HG02885 (cell line): Measurements from ENCODE around the gene RPP25L.
A peak's percentile ranks its signal among the peaks of the same experiment; 100 is the strongest.
"Not testable (repeated sequence)": the region's sequence is repeated elsewhere in the genome, so short reads cannot be mapped to it uniquely, and the experiment has no call there.

Experiments
- ATAC-seq: cut with Tn5 transposase; IDR thresholded peaks from one replicate; pipeline ENCODE4 v1.9.1; 2021; ENCODE audit warnings: mild to moderate bottlenecking; ENCODE audit not compliant: unreplicated experiment, poor library complexity

Gene RPP25L

GRCh38 chr9:34639322-34639721 lies 27.4 kb upstream of the RPP25L start:
- ATAC-seq = not testable (repeated sequence)

DNA sequence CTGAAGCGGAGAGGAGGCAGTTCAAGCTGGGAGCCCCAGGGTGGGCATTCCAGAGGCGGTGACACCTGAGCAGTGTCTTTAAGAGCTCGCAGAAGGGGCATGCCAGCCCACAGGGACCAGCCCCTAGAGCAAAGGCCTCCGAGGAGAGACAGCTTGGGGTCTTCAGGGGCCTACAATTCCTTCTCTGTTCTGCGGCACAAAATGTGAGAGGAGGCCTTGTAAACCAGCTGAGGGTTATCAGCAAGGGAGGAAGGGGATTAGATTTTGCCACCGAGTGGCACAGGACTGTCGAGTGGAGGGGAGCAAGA lies 26.2 kb upstream of the RPP25L start:
- ATAC-seq = no peak

- peak; percentile 91 for ATAC-seq
These were observed 25.6 kb upstream of the RPP25L start, which contains the start of gene SIGMAR1 for GRCh38 chr9:34637356-34638137. Gene SIGMAR1 (minus strand): TSS chr9:34637787. CDS start chr9:34637697, 90 bp downstream.

DNA sequence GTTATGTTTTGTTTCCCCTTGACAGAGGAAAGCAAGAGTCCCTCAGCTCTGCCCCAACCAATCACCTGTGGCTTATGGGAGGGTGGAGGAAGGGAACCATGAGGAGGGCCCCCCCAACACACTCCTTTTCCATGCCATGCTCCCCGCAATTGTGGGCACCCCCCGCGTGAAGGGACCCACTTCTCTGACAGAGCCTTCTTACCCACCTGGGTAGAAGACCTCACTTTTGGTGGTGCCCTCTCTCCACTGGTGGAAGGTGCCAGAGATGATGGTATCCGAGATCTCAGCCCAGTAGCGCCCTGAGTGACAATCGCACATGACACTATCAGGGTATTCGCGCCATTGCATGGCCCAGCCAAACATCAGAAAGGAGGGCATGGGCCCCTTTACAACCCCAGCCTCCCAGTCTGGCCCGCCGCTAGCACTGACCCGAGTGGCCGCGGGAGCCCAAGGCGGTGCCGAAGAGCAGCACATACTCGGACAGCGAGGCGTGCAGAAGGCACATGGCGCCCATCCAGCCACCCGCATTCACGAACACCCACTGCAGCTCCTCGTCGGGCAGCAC lies 25.0 kb upstream of the RPP25L start:
- ATAC-seq = no peak

- no peak for ATAC-seq
These were observed 23.7 kb upstream of the RPP25L start for GRCh38 chr9:34635556-34635955.

DNA sequence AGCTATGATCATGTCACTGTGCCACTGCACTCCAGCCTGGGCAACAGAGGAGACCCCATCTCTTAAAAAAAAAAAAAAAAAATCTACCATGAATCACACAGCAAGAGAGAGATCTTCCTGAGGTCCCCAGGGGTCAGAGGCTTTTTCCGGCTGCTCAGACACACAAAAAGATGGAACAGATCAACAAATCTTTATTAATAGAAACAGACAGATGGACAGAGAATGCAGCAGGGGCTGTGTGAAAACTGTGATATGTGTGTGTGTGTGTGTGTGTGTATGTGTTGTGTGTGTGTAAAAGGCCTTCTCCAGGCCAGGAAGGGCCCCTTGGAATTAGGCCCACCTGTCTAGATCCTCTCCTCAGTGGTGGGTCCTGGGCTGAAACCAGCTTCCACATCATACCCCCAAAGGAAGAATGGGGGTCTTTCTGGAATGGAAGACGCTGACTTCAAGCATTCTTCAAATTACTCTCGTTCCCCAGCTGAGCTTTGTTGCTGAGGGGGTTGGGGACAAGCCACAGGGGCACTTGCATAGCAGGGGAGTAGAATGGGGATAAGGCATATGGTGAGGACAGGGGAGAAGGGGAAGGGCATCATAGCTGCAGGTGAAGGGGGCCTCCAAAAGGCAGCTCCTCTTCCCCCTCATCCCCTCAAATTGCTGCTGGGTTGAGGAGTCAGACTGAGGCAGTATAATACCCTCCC lies 22.8 kb upstream of the RPP25L start:
- ATAC-seq = no peak

DNA sequence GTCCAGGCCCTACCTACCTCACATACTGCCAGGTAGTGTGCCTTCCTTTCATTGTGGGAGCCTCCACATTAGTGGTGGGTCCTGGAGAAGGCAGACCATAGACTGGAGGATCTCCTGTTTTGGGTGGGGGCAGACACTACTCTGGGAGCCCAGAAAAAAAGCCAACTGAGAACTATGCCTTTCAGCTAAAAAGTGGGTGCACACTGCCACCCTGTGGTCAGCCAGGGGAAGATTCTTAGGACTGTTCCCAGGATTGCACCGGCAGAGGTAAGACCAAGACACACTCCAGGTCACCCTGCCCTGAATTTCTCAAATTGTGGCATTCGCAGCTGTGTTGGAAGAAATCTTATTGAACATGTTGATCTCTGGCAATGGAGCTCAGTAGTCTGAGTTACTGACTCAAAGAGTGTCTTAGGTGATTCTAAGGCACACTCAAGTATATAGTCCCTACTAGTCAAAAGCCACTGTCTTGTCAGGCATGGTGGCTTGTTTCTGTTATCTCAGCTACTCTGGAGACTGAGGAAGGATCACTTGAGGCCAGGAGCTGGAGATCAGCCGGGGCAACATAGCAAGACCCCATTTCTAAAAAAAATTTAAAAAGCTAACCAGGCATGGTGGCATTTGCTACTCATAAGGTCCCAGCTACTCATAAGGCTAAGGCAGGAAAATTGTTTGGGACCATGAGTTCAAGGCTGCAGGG lies 22.1 kb upstream of the RPP25L start:
- peak; percentile 42 for ATAC-seq

DNA sequence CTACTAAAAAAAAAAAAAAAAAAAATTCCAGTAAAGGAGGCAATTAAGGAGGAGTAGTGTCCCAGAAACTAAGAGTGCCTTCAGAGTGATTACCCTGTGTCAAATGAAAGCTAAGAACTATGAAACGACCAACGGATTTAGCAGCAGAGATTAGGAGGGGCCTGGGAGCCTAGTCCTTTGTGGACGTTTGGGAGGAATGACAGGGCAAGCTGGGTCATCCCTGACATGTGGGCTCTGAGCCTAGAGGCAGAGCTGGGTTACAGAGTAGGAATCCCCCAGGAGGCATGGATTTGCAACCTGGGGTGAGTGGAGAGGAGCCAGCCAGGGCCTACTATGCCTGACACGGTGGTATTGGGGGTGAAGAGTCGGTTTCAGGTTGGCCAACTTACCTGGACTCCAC lies 21.3 kb upstream of the RPP25L start:
- no peak for ATAC-seq

DNA sequence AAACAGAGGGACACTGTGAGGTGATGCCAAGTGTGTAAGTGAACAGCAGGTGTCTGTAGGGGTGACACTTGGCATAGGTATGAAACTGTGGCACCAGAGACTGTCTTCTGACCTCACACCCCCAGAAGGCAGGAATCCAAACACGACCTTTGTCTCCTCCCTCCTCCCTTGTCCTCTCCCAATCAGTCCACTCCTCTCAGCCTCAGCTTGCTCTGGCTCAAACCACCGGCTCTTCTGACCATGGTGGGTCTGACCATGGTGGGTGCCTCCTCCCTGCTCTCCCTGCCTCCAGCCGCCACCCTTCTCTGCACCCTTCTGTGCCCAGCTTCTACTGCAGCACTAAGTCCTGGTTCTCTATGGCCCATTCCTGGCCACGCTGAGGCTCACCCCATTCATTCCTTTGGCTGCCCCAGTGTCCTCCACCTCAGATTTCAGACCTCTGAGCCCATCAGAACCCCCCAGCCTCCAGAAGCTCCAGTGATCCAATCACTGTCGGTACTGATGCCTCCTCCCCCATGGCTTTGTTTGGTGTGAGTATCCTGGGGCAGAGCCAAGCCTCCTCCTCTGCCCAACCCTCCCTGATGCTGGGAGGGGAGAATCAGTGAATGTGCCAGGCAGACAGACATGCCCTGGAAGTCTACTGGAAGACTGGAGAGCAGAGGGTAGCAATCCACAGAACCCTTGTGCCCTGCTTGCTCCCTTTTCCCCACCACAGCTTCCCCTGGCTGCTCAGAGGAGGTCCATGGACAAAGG lies 18.7 kb upstream of the RPP25L start:
- ATAC-seq = no peak

GRCh38 chr9:34629491-34629808 lies 17.6 kb upstream of the RPP25L start:
- no peak for ATAC-seq

DNA sequence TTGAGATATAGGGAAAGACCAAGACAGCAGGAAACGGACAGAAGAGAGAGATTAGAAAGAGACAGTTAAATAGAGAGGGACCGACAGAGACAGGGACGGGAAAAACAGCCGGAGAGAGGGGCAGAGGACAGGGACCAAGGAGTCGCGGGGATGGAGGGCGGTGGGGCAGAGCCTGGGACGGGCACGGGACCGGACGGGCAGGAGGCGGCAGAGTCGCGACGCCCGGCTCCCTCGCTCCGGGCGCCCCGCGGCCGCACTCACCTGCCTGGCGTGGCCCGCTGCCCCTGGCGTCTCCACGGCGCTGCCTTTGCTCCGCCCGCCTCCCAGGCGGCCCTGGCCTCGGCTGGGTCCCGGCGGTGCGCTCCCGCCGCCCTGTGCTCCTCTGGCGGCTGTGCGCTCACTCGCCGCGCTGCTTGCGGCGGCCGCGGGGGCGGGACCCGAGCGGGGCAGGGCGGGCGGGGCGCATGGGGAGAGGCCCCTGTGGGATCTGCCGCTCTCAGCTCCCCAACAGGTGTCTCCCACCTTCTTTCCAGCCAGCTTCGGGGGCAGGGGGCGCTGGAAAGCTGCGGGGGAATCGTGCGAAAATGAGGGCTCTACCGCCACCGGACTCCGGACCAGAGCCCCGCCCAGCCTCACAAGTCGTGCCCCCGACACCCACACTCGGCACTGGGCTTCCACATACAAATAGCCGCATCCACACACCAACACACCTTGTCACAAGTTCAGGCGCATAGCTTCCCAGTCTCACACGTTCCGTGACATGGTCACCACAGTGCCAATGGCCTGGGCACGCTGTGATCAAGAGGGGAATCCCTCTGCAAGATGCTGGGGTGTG lies 17.0 kb upstream of the RPP25L start, which contains the start of gene ARID3C:
TSS of gene ARID3C (minus strand) at position 411 of the 835 bp plus-strand sequence. CDS start 1,052 bp downstream, outside the sequence.
- ATAC-seq = peak; percentile 66

DNA sequence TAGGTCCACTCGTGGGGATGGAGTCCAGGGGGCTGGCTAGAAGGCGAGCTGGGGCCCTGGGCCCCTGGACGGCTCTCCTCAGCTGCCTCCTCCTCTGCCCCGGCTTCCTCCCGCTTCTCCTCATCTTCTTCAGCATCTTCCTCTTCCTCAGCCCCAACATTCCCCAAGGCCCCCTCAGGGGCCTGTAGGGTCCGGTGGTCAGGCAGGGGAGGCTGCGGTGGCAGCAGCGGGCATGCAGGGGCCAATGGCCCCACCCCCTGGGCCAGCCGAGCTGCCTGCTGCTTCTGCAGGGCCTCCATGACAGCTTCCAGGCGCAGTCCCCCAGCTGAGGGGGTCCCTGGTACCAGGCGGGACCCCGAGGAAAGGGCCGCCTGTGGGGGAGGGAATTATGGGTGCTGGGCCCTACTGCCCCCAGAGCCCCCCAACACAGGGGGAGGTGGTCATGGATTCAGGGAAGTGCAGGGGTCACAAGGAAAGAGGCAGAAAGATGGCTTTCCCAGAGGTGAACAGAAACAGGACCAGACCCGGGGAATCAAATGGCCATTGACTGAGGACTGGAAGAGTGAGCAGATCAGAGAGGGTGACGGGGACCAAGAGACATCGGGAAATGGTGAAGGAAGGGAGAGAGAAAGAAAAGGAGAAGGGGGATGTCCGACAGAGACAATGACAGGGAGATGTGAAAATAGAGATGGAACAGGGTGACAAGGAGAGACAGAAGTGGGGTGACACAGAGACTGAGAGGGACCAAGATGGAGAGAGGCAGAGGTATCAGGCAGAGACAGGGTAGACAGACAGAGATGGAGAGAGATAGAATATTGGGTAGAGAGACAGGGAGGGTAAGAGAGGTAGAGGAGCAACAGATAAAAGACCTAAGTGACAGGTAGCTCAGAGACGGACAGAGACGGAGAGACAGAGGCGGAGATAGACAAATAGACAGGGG lies 16.1 kb upstream of the RPP25L start:
- no peak for ATAC-seq

DNA sequence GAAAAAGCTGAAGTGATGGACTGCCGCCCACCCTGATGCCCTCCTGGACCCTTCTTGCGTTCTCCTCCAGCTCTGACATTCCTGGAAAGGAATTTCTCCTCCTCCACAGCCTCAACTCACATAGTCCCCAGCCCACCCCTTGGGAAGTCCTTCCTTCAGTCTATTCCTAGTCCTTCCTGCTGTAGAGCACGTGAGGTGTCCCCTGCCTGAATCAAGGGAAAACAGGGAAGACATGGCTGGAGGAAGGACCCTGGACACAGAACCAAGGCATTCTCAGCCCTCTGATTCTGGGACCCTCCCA lies 13.2 kb upstream of the RPP25L start:
- ATAC-seq = no peak

DNA sequence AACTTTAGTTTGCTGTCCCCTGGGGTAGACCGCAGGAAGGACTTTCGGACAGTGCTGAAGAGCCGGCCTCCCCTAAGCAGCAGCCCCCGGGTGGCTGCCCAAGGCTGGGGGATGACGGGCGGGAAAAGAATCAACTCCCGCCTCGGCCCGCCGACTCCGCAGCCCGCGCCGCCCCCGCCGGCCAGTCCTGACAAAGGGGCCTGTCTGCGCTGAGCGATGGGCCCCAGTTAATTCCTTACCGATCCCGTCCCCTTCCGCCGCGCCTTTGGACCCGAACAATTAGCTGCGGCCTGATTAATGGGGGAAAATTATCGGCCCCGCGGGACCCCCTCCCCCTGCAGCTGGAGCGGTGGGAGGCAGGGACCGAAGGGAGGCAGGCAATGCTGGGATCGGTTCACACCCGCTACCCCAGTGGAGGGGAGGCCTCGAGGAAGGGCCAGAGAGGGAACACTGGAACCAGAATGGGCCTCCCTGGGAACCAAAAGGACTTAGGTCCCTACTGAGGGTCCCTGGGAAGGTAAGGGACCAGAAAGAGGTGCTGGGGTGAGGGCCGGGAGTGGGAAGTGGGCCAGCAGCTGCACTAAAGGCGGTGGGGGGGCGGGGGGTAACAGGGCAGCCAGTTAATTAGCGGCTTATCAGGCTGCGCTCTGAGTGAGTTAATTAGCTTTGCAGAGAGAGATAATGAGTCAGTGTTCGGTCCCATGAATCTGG lies 12.7 kb upstream of the RPP25L start:
- ATAC-seq = no peak

DNA sequence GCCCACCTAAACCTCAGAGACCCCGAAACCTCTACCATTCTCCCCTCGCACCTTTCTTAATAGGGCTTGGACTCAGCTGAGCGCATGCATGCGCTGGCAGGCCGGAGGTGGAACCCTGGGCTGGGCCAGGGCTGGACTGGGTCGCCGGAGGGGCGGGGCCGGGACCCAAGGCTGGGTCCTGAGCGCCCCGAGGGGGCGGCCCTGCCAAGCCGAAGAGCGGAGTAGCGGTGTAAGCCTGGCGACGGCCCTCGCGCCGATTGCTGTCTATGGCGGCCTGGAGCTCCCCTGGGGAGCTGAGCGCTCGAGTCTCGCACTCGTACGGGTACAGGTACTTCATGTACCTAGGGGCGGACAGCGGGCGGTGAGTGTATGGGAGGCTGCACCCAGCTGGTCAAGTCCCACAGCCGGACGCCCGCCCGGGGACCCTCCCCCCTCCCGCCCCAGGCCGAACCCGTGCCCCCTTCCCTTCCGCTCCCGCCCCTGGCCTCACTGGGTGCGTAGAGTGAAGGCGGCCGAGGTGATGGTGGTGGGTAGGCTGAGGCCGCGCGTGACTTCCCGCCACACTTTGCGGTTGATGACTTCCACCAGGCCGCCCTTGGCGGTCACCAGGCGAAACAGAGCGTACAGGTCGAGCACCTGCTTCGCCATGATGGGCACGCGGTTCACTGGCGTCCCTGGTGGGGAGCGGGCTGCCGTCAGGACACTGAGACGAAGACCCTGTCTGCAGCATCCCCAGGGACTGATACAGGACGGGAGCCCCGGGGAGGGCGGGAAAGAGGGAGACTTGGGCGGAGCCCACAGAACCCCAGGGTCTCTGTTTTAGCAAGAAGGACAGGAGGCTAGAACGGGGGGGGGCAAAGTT lies 11.7 kb upstream of the RPP25L start:
- ATAC-seq = no peak

GRCh38 chr9:34620061-34620994 lies 8.4 kb upstream of the RPP25L start, which contains the start of gene DCTN3:
Gene DCTN3 (minus strand): TSS chr9:34620495. CDS start chr9:34620464, 31 bp downstream.
- peak; percentile 99 for ATAC-seq
